Heart left ventricle (tissue), 16 donors: Measurements from ENCODE around the gene GYPC. TPM values are rescaled to one million over a fixed set of nuclear protein-coding genes. Genes with fewer than 3 reads are reported as not detected.

Experiments used
- ATAC-seq, 4 donors: fragments of 200-7000 bp; cut with Tn5 transposase; one replicate each; pipeline ENCODE4 v1.9.1; 2020 to 2022; ENCODE audit warnings: moderate library complexity in 4 of 4, mild to moderate bottlenecking in 3 of 4, moderate number of reproducible peaks in 1 of 4
- DNase-seq, 5 donors: peaks; one replicate each; pipeline ENCODE4 v3.0.0-alpha.2; 2020
- H3K27ac ChIP-seq, 12 donors: fragments of 200-600 bp; sonication (generic) in 4 of 12; one replicate each; pipeline versions ENCODE4 v1.5.0 to v1.8.0; 2016 to 2022; ENCODE audit warnings: mild to moderate bottlenecking in 2 of 12
- H3K27me3 ChIP-seq, 9 donors: fragments of 200-600 bp; sonication (generic) in 2 of 9; one replicate each; pipeline versions ENCODE4 v1.5.1 to v1.8.0; 2016 to 2022; ENCODE audit warnings: mild to moderate bottlenecking in 3 of 9
- H3K36me3 ChIP-seq, 9 donors: fragments of 200-600 bp; sonication (generic) in 2 of 9; one replicate each; pipeline versions ENCODE4 v1.5.0 to v1.8.0; 2018 to 2022; ENCODE audit warnings: mild to moderate bottlenecking in 2 of 9
- H3K4me1 ChIP-seq, 12 donors: fragments of 200-600 bp; sonication (generic) in 4 of 12; one replicate each; pipeline versions ENCODE4 v1.5.0 to v1.8.0; 2016 to 2022; ENCODE audit warnings: mild to moderate bottlenecking in 3 of 12
- H3K4me3 ChIP-seq, 12 donors: fragments of 200-600 bp; sonication (generic) in 4 of 12; one replicate each; pipeline versions ENCODE4 v1.5.0 to v1.8.0; 2017 to 2022; ENCODE audit warnings: mild to moderate bottlenecking in 9 of 12, moderate library complexity in 4 of 12
- H3K9me3 ChIP-seq, 12 donors: fragments of 200-600 bp; sonication (generic) in 4 of 12; one replicate each; pipeline versions ENCODE4 v1.5.0 to v1.8.0; 2016 to 2022; ENCODE audit warnings: mild to moderate bottlenecking in 1 of 12
- CTCF ChIP-seq, 12 donors: fragments of 200-600 bp; sonication (generic) in 4 of 12; IDR thresholded peaks; one replicate each; pipeline versions ENCODE4 v1.5.0 to v1.8.0; 2018 to 2022; ENCODE audit warnings: antibody characterized with exemption in 12 of 12, mild to moderate bottlenecking in 5 of 12
- POLR2A ChIP-seq, 2 donors: fragments of 450-650 bp; IDR thresholded peaks; one replicate each; pipeline ENCODE4 v1.6.1; 2017; ENCODE audit warnings: antibody characterized with exemption in 2 of 2, mild to moderate bottlenecking in 2 of 2, moderate library complexity in 2 of 2
- WGBS, 4 donors: extraction: QIAGEN DNeasy Blood & Tissue Kit in 2 of 4; methylation state at CpG; one replicate each; pipeline versions ENCODE4 v1.1.5 to v1.1.7; 2013 to 2018; 5-methylcytosine and 5-hydroxymethylcytosine counted together
- intact Hi-C, 10 donors: fragments of 100-400 bp; cut with DNase I; formaldehyde crosslinking; loops; one replicate each; pipeline versions ENCODE4 v1.11.1 to v1.14.2; 2022
- polyA plus RNA-seq, 2 donors: library from polyadenylated mRNA; stranded (reverse); fragments of 200-250 nt; gene quantifications; one replicate each; pipeline ENCODE4 v1.2.3, GENCODE V29; 2013
- total RNA-seq, 9 donors: library from RNA; depleted of rRNA in 2 of 9; stranded (reverse); fragments of >200 nt in 2 of 9; fragmentation: NEBNext Ultra II Directional in 3 of 9; extraction: Animal tissue kit (Norgen Biotek cat#: 25700) in 3 of 9; gene quantifications; one replicate each; pipeline versions ENCODE4 v1.1.0 to v1.2.4, GENCODE V29; 2016 to 2023
- donor health status: ischemic (EF 13 %, LVEDD 7.1; RV severe dilation, severe dysfunction).
- donor health status: healthy with polysubstance abuse.
- donor health status: DM: no; HTN: yes; CAD: no.
- donor health status: DM: no; HTN: no; CAD: no.
- donor health status: ischemic (EF 25% LVEDD 6.9; RV normal size, moderate dysfunction).
- donor health status: ischemic (EF 25% LVEDD 5.7; RV mildly dilated, moderate dysfunction).
- donor health status: healthy.
- donor health status: DM: yes; HTN: yes; CAD: no.
- donor health status: ischemic (EF 35%, LVEDD 5.7; RV mildly dilated, moderate dysfunction).
- donor health status: nonischemic (EF 11% LVEDD 7.7; RV severe dilation, severe dysfunction).
- donor health status: DM: yes; HTN: yes; CAD: no.
- donor health status: PGD.
- donor health status: ischemic (EF 29% LVEDD 5.4; RV normal size, mild dysfunction).
- donor health status: nonischemic (EF 23%, LVEDD 6.1; RV moderate dilation, normal function).

GYPC gene
- total and polyA plus RNA-seq, 11 donors: 108 to 369 (median 131) TPM

GRCh38 chr2:126659562-126660467 lies 3.9 kb downstream of the GYPC start:
- no peaks in the 10 kb centered on the region for H3K27me3 ChIP-seq
- 84 to 88% (median 85%) methylated on average over 23 of the region's 23 CpGs for WGBS, 4 donors
- H3K9me3 ChIP-seq: no peaks in the 10 kb centered on the region
- ATAC-seq: no peak
- peak overlapping the region in 3 of 12 donors; percentile 3 to 84 (median 4) for H3K4me3 ChIP-seq
- H3K36me3 ChIP-seq: peaks cover 0 to 6% (median 0%) of the 10 kb centered on the region in 9 donors
- H3K4me1 ChIP-seq: peaks cover 17 to 90% (median 87%) of the 10 kb centered on the region in 12 donors
- H3K27ac ChIP-seq: peak overlapping the region in 11 of 12 donors; percentile 96 to 100 (median 98)
- DNase-seq: no peak
- TF ChIP-seq CTCF (IDR thresholded peaks at IDR 0.05): no peak
- no peak for TF ChIP-seq POLR2A (IDR thresholded peaks at IDR 0.05)
- intact Hi-C loops: loop anchor here (2.0 to 10.0 kb wide), 11 partner anchors 37 to 133 kb away; no protein-coding TSS in a partner anchor

DNA sequence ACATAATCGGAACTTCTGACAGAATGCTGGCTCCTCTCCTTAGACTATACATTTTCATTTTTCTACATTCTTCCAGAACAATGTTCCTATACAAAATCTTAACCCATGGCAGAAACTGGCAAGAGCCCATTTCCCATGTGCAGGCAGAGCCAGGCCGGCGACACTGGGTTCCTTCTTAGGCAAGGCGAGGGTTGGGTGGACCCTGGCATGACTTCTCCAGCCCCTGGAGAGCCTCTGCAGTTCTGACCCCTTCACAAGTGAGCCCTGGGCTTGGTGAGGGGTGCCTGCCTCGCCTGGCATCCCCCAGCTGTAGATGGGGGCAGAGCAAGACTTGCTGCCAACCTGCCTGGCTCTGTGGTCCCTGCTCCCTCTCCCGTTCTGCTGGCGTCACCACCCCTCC lies 5.0 kb downstream of the GYPC start:
- intact Hi-C loops: no loop called here
- TF ChIP-seq CTCF (IDR thresholded peaks at IDR 0.05): no peak
- no peak for TF ChIP-seq POLR2A (IDR thresholded peaks at IDR 0.05)
- peak overlapping the region in 10 of 12 donors; percentile 96 to 100 (median 98) for H3K27ac ChIP-seq
- DNase-seq: no peak
- peaks cover 17 to 92% (median 90%) of the 10 kb centered on the region in 12 donors for H3K4me1 ChIP-seq
- no peaks in the 10 kb centered on the region for H3K27me3 ChIP-seq
- WGBS, 4 donors: 81 to 87% (median 83%) methylated on average over 7 of the region's 7 CpGs
- H3K36me3 ChIP-seq: peaks cover 0 to 8% (median 0%) of the 10 kb centered on the region in 9 donors
- no peak overlapping the region for H3K4me3 ChIP-seq
- no peaks in the 10 kb centered on the region for H3K9me3 ChIP-seq
- ATAC-seq: no peak

- no peaks in the 10 kb centered on the region for H3K9me3 ChIP-seq
- ATAC-seq: peak in 3 of 4 donors; percentile 5 to 19 (median 14)
- TF ChIP-seq POLR2A (IDR thresholded peaks at IDR 0.05) (no peak), CTCF (IDR thresholded peaks at IDR 0.05) (no peak)
- H3K27ac ChIP-seq: peak overlapping the region in 11 of 12 donors; percentile 20 to 100 (median 96)
- H3K36me3 ChIP-seq: peaks cover 0 to 11% (median 0%) of the 10 kb centered on the region in 9 donors
- peaks cover 17 to 98% (median 93%) of the 10 kb centered on the region in 12 donors for H3K4me1 ChIP-seq
- WGBS, 4 donors: 59 to 72% (median 61%) methylated on average over 10 of the region's 10 CpGs
- intact Hi-C loops: no loop called here
- no peak overlapping the region for H3K4me3 ChIP-seq
- H3K27me3 ChIP-seq: no peaks in the 10 kb centered on the region
- DNase-seq: peak in 1 of 5 donors; percentile 58
Measured at GRCh38 chr2:126661702-126662500, 5.9 kb downstream of the GYPC start.
